D341Med (cell line): ENCODE results near the gene APOO.
"Not testable (repeated sequence)": the region's sequence is repeated elsewhere in the genome, so short reads cannot be mapped to it uniquely, and the experiment has no call there.

ENCODE experiments used
- DNase-seq: peaks from one replicate; pipeline ENCODE4 v3.0.0; 2012; ENCODE audit warnings: low spot score

The APOO gene

GRCh38 chrX:23859238-23859637 is 48.5 kb downstream of the APOO start:
- not testable (repeated sequence) for DNase-seq

- DNase-seq, result no peak
Measured at GRCh38 chrX:23857935-23858334, 49.8 kb downstream of the APOO start.

- no peak for DNase-seq
Measured at GRCh38 chrX:23857363-23857762, 50.4 kb downstream of the APOO start.

- no peak for DNase-seq
Measured at GRCh38 chrX:23855569-23855968, 52.2 kb downstream of the APOO start.

GRCh38 chrX:23854945-23855344 is 52.8 kb downstream of the APOO start:
- no peak for DNase-seq

GRCh38 chrX:23854122-23854521 is 53.6 kb downstream of the APOO start:
- no peak for DNase-seq

GRCh38 chrX:23851544-23851943 is 56.2 kb downstream of the APOO start:
- DNase-seq, result no peak

- no peak for DNase-seq
Measured at GRCh38 chrX:23849241-23849640, 58.5 kb downstream of the APOO start.

- no peak for DNase-seq
Measured at GRCh38 chrX:23845351-23845817, 62.4 kb downstream of the APOO start.

- DNase-seq, result no peak
Measured at GRCh38 chrX:23844502-23845138, 63.1 kb downstream of the APOO start.

- DNase-seq, result no peak
Measured at GRCh38 chrX:23841847-23842522, 65.8 kb downstream of the APOO start.

GRCh38 chrX:23840674-23841073 is 67.1 kb downstream of the APOO start:
- DNase-seq, result no peak

- no peak for DNase-seq
Measured at GRCh38 chrX:23838953-23839352, 68.8 kb downstream of the APOO start.

- no peak for DNase-seq
Measured at GRCh38 chrX:23832721-23833120, 75.0 kb downstream of the APOO start.

- no peak for DNase-seq
Measured at GRCh38 chrX:23828881-23829280, 78.9 kb downstream of the APOO start.

GRCh38 chrX:23826653-23827052 is 81.1 kb downstream of the APOO start:
- DNase-seq, result no peak

GRCh38 chrX:23826216-23826615 is 81.5 kb downstream of the APOO start:
- no peak for DNase-seq

GRCh38 chrX:23825675-23826074 is 82.1 kb downstream of the APOO start:
- DNase-seq, result no peak

GRCh38 chrX:23822841-23823240 is 84.9 kb downstream of the APOO start:
- no peak for DNase-seq

- no peak for DNase-seq
Measured at GRCh38 chrX:23822397-23822796, 85.3 kb downstream of the APOO start.

GRCh38 chrX:23821847-23822246 is 85.9 kb downstream of the APOO start:
- no peak for DNase-seq

- no peak for DNase-seq
Measured at GRCh38 chrX:23820235-23820782, 87.4 kb downstream of the APOO start.

- no peak for DNase-seq
Measured at GRCh38 chrX:23819385-23820234, 88.1 kb downstream of the APOO start.
